GM18502 (cell line): Measurements from ENCODE around the gene LILRB4.
"Not testable (repeated sequence)": the region's sequence is repeated elsewhere in the genome, so short reads cannot be mapped to it uniquely, and the experiment has no call there.

ENCODE experiments used
- ATAC-seq: cut with Tn5 transposase; IDR thresholded peaks from one replicate; pipeline ENCODE4 v1.9.1; 2021; ENCODE audit warnings: mild to moderate bottlenecking; ENCODE audit not compliant: unreplicated experiment, poor library complexity

The LILRB4 gene

GRCh38 chr19:54646331-54646841 lies 16.4 kb upstream of the LILRB4 start:
- ATAC-seq = no peak

DNA sequence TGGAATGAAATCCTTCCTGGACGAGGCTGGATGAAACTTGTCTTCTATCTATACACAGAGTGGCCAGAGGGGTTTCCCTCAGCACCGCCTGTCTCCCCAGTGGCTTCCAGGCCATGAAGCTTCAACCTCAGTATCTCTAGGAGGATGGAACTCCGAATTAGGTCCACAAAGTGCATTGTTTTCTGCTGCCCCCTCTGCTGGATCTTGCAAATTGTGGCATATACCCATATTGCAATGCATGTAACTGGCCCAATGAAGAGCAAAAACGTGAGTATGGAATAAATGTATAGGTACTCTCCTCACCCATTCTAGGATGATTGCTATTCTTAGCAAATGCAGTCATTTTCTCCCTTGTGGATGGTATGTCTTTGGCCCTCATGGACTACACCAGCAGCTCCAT lies 14.7 kb upstream of the LILRB4 start:
- ATAC-seq = no peak

GRCh38 chr19:54650108-54650655 lies 12.6 kb upstream of the LILRB4 start:
- ATAC-seq = no peak

- ATAC-seq = no peak
Observed at GRCh38 chr19:54653181-54653809, 9.5 kb upstream of the LILRB4 start.

DNA sequence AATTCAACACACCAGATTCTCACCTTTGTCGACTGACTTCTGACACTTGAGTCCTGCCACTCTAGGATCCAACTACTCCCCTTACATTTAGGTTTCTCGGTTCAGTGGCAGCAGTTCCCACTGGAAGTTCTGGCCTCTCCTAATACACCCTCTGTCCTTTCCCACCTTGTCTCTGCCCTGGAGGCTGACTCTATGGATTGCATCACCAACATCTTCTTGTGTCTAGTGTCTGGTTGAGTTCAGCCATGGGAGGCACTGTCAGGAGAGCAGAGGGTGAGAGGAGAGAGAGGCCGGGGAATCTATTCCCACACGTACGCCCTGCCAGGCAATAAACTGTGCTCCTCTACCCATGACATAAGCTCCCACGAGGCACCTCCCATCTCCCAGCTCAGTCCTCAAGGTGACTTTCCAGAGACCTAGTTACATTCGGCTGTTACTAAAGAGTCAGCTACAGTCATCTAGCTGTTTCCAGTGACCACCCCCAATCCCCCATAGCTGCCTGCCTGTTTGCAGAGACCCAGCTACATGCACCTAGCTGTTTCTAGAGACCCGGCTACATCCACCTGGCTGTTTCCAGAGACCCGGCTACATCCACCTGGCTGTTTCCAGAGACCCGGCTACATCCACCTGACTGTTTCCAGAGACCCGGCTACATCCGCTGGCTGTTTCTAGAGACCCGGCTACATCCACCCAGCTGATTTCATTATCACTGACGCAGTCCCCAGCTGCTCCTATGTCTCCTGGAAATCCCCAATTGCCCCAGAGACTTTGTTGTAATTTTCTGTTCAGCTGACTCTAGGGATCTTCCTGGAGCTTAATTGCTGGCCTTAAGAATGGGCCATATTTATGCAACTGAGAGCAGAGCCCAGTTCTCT lies 8.1 kb upstream of the LILRB4 start:
- ATAC-seq = no peak

- no peak for ATAC-seq
Observed at GRCh38 chr19:54659300-54659699, 3.5 kb upstream of the LILRB4 start.

DNA sequence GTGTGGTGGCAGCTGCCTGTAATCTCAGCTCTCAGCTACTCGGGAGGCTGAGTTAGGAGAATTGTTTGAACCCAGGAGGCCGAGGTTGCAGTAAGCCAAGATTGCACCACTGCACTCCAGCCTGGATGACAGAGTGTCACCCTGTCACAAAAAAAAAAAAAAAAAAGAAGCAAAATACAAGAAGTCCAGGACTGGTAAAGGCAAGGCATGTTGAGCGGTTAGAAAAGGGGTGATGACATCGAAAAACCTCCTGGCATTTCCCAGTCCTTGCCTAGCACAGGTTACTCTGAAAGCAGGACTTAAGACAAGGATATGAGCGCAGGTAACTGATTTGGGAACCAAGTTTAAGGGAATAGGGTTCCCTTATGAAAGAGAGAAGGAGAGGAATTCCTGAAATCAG lies 2.5 kb upstream of the LILRB4 start:
- ATAC-seq = no peak

DNA sequence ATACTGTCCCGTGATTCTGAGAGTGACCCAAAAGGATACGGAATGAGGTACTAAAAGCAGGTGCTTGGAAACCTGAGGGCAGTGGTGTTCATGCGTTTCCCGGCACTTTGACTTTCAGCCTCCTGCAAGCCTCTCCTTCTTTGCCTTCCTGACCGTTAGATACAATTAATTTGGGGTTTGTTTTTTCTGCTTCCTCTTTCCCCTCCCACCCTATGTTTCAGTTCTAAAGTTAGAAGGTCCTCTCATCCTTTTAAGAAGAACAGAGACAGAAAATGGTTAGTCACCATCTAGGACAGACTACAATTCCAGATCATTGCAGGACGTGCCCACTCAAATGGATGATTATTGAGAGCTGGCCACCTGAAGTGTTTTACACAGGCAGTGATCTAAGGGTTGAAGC lies 1.8 kb upstream of the LILRB4 start:
- ATAC-seq = no peak

DNA sequence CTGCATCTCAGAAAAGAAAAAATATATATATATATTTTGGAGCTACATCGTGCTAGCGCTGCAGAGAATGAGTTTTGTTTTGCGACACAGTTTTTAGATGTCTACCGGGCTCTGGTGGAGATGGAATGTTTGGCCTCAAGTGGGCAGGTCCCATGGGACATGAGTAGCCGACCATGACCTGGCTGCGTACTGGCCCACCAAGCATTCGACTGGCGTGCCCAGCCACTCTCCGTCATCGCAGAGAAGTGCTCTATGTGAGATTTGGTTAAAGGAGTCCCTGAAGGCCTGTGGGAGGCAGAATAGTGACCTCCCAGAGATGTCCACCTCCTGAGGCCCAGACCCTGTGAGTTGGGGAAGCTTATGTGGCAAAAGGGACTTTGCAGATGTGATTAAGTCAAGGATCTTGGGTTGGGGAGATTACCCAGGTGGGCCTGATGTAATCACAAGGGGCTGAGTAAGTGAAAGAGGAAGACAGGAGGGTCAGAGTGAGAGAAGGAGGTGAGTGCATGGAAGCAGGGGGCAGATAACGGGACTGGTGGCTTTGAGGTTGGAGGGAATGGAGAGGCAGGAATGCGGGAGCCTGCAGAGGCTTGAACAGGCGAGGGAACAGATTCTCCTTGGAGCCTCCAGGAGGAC lies 821 bp upstream of the LILRB4 start:
- no peak for ATAC-seq

DNA sequence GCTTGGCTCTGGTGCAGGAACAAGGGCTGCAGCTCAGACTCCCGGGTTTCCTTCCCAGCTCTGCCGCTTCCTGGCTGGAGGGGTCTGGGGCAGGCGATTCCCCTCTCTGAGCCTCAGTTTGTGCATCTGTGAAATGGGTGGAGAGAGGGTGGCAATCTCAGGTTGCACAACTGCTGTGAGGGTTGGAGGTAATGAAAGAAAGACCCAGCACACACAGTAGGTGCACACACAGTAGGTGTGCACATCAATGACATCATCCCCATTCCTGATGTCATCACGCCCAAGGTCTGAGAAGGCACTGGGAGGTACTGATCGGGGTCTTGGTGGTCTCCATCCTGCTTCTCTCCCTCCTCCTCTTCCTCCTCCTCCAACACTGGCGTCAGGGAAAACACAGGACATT lies 2.7 kb downstream of the LILRB4 start:
- ATAC-seq = no peak

- ATAC-seq = no peak
Observed at GRCh38 chr19:54667217-54667616, 4.4 kb downstream of the LILRB4 start.

DNA sequence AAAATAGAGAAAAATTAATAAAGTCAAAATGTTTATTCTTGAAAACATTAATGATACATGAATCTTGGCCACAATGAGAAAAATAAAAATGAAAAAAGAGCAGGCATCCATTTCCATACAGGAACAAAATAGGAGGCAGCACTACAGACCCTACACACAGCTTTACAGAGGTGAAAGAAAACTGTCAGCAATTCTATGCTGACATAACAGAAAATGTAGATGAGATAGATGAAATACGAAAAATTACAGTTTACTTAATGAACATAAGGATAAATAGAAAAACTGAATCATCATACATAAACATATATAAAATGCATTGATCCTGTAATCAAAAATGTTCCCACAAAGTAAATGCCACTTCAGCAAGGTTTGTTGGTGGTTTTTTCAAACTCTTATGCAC lies 5.6 kb downstream of the LILRB4 start:
- ATAC-seq = no peak

GRCh38 chr19:54670576-54671357 lies 8.0 kb downstream of the LILRB4 start:
- no peak for ATAC-seq

DNA sequence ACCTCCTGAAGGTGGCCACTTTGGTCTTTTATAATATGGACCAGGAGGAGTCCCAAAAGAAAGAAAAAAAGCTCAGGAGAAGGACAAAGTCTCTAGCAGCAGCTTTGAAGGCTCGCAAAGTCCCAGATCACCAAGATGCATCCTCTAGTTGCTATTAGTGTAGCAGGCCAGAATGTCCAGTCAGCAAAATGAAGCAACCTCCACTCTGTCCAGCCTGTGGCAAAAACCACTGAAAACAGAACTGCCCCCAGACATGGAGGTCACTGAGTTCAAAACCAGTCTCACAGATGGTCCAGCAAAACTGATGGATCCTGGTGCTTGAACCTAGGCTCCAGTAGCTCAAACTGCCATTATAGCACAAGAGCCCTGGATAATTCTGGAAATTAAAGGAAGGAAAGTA lies 10.4 kb downstream of the LILRB4 start:
- no peak for ATAC-seq

GRCh38 chr19:54674021-54674617 lies 11.3 kb downstream of the LILRB4 start:
- no peak for ATAC-seq

DNA sequence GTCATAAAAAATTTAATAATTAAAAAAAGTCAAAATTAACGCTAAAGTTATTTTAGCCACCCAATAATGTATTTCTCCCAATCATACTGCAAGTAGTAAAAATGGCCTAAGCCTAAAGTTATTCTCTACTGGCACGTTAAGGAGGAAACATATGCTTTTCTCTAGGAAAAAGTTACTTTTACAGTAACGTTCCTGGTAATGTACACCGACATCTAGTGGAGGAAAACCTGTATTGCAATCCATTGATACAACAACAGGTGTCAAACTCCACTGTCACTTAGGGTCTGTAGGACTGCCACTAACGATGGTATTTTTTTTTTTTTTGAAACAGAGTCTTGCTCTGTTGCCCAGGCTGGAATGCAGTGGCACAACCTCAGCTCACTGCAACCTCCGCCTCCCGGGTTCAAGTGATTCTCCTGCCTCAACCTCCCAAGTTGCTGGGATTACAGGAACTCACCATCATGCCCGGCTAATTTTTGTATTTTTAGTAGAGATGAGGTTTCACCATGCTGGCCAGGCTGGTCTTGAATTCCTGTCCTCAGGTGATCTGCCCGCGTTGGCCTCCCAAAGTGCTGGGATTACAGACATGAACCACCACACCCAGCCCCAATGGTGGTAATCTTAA lies 13.5 kb downstream of the LILRB4 start:
- ATAC-seq = not testable (repeated sequence)

- no peak for ATAC-seq
Observed at GRCh38 chr19:54677217-54677616, 14.4 kb downstream of the LILRB4 start.

DNA sequence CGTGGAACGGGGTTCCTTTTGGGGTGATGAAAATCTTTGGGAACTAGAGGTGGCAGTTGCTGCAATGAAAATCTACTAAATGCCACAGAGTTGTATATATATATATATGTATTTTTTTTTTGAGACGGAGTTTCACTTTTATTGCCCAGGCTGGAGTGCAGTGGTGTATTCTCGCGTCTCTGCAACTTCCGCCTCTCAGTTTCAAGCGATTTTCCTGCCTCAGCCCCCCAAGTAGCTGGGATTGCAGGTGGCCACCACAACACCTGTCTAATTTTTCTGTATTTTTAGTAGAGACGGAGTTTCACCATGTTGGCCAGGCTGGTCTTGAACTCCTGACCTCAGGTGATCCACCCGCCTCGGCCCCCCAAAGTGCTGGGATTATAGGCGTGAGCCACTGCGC lies 18.8 kb downstream of the LILRB4 start:
- ATAC-seq = not testable (repeated sequence)

DNA sequence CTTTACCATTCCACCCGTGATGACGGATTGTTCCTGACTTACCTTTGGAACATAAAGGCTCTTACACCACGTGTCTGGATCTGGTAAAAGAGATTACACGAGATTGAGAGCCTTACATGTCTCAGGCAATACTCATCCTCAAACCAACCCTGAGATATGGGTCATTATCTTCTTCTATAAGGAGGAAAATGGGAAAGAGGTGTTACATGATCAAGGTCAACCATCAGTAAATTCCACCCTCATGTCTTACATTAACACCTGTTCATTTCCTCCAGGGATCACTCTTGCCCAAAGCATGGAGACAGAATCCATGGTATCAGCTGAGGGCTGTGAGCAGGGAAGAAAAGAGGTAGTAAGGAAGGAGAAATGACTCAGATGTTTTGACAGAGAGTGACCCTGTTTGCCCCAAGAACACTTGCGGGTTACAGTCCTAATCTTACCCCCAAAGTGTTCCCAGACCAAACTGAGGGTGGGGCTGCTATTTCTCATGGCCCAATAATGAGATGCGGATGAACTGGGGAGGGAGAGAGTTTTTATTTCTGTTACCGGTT lies 19.6 kb downstream of the LILRB4 start:
- no peak for ATAC-seq
